Uterus (tissue), 4 donors: ENCODE results near the gene PTH1R. TPM values are rescaled to one million over a fixed set of nuclear protein-coding genes. Genes with fewer than 3 reads are reported as not detected.

Experiments
- DNase-seq, 2 donors: peaks; one replicate each; pipeline ENCODE4 v3.0.0-alpha.2; 2019 to 2020
- H3K27ac ChIP-seq, 2 donors: fragments of 200-600 bp; sonication (generic); 1 replicate in 1 of 2; 2 replicates in 1 of 2; pipeline ENCODE4 v1.5.1; 2016 to 2018
- H3K27me3 ChIP-seq, 2 donors: fragments of 200-600 bp; sonication (generic); one replicate each; pipeline ENCODE4 v1.5.1; 2018 to 2019; ENCODE audit warnings: control low read depth in 1 of 2
- H3K36me3 ChIP-seq, 2 donors: fragments of 200-600 bp; sonication (generic); one replicate each; pipeline ENCODE4 v1.5.1; 2019; ENCODE audit warnings: control low read depth in 1 of 2
- H3K4me1 ChIP-seq, 2 donors: fragments of 200-600 bp; sonication (generic); one replicate each; pipeline ENCODE4 v1.5.1; 2018 to 2019; ENCODE audit warnings: control low read depth in 1 of 2
- H3K4me3 ChIP-seq, 2 donors: fragments of 200-600 bp; sonication (generic); 1 replicate in 1 of 2; 2 replicates in 1 of 2; pipeline ENCODE4 v1.5.1; 2018 to 2019; ENCODE audit warnings: mild to moderate bottlenecking in 1 of 2
- H3K9me3 ChIP-seq, 2 donors: fragments of 200-600 bp; sonication (generic); one replicate each; pipeline ENCODE4 v1.5.1; 2019; ENCODE audit warnings: control low read depth in 1 of 2
- POLR2A ChIP-seq, 2 donors: fragments of 450-650 bp; IDR thresholded peaks; one replicate each; pipeline ENCODE4 v1.6.1; 2016; ENCODE audit warnings: antibody characterized with exemption in 2 of 2, mild to moderate bottlenecking in 1 of 2, moderate library complexity in 1 of 2
- intact Hi-C: fragments of 100-400 bp; cut with DNase I; formaldehyde crosslinking; loops from one replicate; pipeline ENCODE4 v1.15.1; 2023; ENCODE audit warnings: low total_unique reads
- total RNA-seq, 4 donors: library from RNA; depleted of rRNA in 3 of 4; stranded (reverse); fragments of >200 nt in 3 of 4; gene quantifications; one replicate each; pipeline versions ENCODE4 v1.1.0 to v1.2.4, GENCODE V29; 2014 to 2023
- TF ChIP-seq, protein P1 (sequence below), 4 experiments: fragments of 200-600 bp in 2 of 4; fragments of 450-650 bp in 2 of 4; sonication (generic) in 2 of 4; IDR thresholded peaks; one replicate each; pipeline ENCODE4 v1.5.1; 2016 to 2019; ENCODE audit warnings: antibody characterized with exemption in 4 of 4, mild to moderate bottlenecking in 2 of 4, moderate library complexity in 1 of 4
- donor health status: DM: yes; HTN: yes; CAD: no.

Gene PTH1R
- total RNA-seq, 4 donors from 2014 or later = 0.51 to 29.9 (median 18.9) TPM

DNA sequence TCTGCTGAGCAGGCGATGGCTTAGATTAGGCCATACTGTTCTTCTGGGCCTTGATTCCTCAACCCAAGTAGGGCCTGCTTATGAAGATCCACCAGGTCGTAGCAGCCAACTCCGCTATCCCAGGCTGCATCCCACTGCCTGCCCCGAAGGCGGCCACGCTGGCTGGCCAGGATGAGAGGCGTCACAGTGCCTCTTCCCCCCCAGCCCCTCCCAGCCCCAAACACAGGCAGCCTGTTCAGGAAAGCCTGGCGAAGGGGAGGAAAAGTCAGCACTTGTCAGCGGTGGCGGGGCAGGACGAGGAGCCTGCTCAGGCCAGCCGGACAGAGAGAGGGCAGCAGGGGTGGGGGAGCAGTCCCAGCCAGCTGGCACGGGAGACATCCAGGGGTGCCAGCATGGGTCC is 11.2 kb downstream of the PTH1R start:
- intact Hi-C loops = no loop called here
- no peaks in the 10 kb centered on the region for H3K9me3 ChIP-seq
- no peak for DNase-seq
- H3K36me3 ChIP-seq = no peaks in the 10 kb centered on the region
- H3K27me3 ChIP-seq = no peaks in the 10 kb centered on the region
- no peak overlapping the region for H3K27ac ChIP-seq
- no peak for TF ChIP-seq POLR2A (IDR thresholded peaks at IDR 0.05)
- TF ChIP-seq, protein P1, sequence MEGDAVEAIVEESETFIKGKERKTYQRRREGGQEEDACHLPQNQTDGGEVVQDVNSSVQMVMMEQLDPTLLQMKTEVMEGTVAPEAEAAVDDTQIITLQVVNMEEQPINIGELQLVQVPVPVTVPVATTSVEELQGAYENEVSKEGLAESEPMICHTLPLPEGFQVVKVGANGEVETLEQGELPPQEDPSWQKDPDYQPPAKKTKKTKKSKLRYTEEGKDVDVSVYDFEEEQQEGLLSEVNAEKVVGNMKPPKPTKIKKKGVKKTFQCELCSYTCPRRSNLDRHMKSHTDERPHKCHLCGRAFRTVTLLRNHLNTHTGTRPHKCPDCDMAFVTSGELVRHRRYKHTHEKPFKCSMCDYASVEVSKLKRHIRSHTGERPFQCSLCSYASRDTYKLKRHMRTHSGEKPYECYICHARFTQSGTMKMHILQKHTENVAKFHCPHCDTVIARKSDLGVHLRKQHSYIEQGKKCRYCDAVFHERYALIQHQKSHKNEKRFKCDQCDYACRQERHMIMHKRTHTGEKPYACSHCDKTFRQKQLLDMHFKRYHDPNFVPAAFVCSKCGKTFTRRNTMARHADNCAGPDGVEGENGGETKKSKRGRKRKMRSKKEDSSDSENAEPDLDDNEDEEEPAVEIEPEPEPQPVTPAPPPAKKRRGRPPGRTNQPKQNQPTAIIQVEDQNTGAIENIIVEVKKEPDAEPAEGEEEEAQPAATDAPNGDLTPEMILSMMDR (IDR thresholded peaks at IDR 0.05) = no peak
- no peak overlapping the region for H3K4me3 ChIP-seq
- peaks cover 0 to 24% of the 10 kb centered on the region in 2 donors for H3K4me1 ChIP-seq

GRCh38 chr3:46889381-46890110 is 12.0 kb downstream of the PTH1R start:
- Histone ChIP-seq H3K36me3 (no peaks in the 10 kb centered on the region), H3K4me3 (no peak overlapping the region), H3K9me3 (no peaks in the 10 kb centered on the region), H3K27ac (no peak overlapping the region), H3K4me1 (peaks cover 0 to 22% of the 10 kb centered on the region in 2 donors), H3K27me3 (no peaks in the 10 kb centered on the region)
- intact Hi-C loops = no loop called here
- TF ChIP-seq, protein P1 (IDR thresholded peaks at IDR 0.05) = no peak
- TF ChIP-seq POLR2A (IDR thresholded peaks at IDR 0.05) = no peak
- peak in 1 of 2 donors; percentile 47 for DNase-seq

DNA sequence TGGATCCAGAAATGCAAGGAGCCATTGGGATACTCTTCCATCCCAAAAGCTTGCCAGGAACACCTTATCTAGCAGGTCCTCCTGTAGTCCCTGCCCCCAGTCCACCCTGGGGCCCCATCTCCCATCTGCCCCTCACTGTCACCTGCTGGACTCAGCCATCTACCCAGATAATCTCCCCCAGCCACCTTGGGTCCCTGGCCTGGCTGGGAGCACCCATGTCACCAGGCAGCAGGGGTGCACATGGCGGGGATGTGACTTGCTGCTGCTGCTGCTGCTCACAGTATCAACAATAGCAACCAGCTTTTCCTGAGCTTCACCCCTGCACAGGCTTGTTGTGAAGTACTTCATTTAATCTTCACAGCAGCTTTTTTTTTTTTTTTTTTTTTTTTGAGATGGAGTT is 12.6 kb downstream of the PTH1R start:
- H3K9me3 ChIP-seq = no peaks in the 10 kb centered on the region
- peaks cover 0 to 22% of the 10 kb centered on the region in 2 donors for H3K4me1 ChIP-seq
- intact Hi-C loops = no loop called here
- TF ChIP-seq POLR2A (IDR thresholded peaks at IDR 0.05) = no peak
- TF ChIP-seq, protein P1 (IDR thresholded peaks at IDR 0.05) = no peak
- H3K27ac ChIP-seq = no peak overlapping the region
- no peaks in the 10 kb centered on the region for H3K27me3 ChIP-seq
- no peaks in the 10 kb centered on the region for H3K36me3 ChIP-seq
- no peak overlapping the region for H3K4me3 ChIP-seq
- no peak for DNase-seq

- Histone ChIP-seq H3K36me3 (no peaks in the 10 kb centered on the region), H3K4me3 (no peak overlapping the region), H3K4me1 (peaks cover 0 to 22% of the 10 kb centered on the region in 2 donors), H3K9me3 (no peaks in the 10 kb centered on the region), H3K27me3 (no peaks in the 10 kb centered on the region), H3K27ac (no peak overlapping the region)
- intact Hi-C loops = no loop called here
- TF ChIP-seq POLR2A (IDR thresholded peaks at IDR 0.05) = no peak
- TF ChIP-seq, protein P1 (IDR thresholded peaks at IDR 0.05) = no peak
- DNase-seq = no peak
These were observed 13.6 kb downstream of the PTH1R start for GRCh38 chr3:46891132-46891531.

GRCh38 chr3:46892285-46893145 is 15.0 kb downstream of the PTH1R start:
- peak; percentile 63 to 73 for DNase-seq

More at GRCh38 chr3:46892285-46893145, 15.0 kb downstream of the PTH1R start:
- no peak overlapping the region for H3K27ac ChIP-seq
- TF ChIP-seq, protein P1 (IDR thresholded peaks at IDR 0.05) = no peak
- TF ChIP-seq POLR2A (IDR thresholded peaks at IDR 0.05) = no peak
- peaks cover 0 to 22% of the 10 kb centered on the region in 2 donors for H3K4me1 ChIP-seq
- H3K4me3 ChIP-seq = peak overlapping the region; percentile 10 to 33
- intact Hi-C loops = no loop called here
- H3K36me3 ChIP-seq = no peaks in the 10 kb centered on the region
- no peaks in the 10 kb centered on the region for H3K9me3 ChIP-seq
- H3K27me3 ChIP-seq = no peaks in the 10 kb centered on the region
